D721Med (cell line): ENCODE measurements around the gene AKAP1.
"Not testable (repeated sequence)": the region's sequence is repeated elsewhere in the genome, so short reads cannot be mapped to it uniquely, and the experiment has no call there.

Source experiments
- DNase-seq: peaks from one replicate; pipeline ENCODE4 v3.0.0; 2011; ENCODE audit warnings: low spot score; ENCODE audit not compliant: insufficient read length
- FAIRE-seq: peaks from 2 replicates; lab custom pipeline; 2011; peaks lifted over from hg19 to GRCh38; lab: Jason Lieb, UNC
- TF ChIP-seq, protein P1 (sequence below): IDR thresholded peaks from 2 replicates; pipeline ENCODE4 v1.5.1; 2012; ENCODE audit warnings: mild to moderate bottlenecking, control low read depth; ENCODE audit not compliant: insufficient read depth; ENCODE audit errors: missing control alignments

Gene AKAP1

GRCh38 chr17:57092171-57092570 lies 7.1 kb downstream of the AKAP1 start:
- DNase-seq: no peak
- TF ChIP-seq, protein P1, sequence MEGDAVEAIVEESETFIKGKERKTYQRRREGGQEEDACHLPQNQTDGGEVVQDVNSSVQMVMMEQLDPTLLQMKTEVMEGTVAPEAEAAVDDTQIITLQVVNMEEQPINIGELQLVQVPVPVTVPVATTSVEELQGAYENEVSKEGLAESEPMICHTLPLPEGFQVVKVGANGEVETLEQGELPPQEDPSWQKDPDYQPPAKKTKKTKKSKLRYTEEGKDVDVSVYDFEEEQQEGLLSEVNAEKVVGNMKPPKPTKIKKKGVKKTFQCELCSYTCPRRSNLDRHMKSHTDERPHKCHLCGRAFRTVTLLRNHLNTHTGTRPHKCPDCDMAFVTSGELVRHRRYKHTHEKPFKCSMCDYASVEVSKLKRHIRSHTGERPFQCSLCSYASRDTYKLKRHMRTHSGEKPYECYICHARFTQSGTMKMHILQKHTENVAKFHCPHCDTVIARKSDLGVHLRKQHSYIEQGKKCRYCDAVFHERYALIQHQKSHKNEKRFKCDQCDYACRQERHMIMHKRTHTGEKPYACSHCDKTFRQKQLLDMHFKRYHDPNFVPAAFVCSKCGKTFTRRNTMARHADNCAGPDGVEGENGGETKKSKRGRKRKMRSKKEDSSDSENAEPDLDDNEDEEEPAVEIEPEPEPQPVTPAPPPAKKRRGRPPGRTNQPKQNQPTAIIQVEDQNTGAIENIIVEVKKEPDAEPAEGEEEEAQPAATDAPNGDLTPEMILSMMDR: no peak
- no peak for FAIRE-seq

DNA sequence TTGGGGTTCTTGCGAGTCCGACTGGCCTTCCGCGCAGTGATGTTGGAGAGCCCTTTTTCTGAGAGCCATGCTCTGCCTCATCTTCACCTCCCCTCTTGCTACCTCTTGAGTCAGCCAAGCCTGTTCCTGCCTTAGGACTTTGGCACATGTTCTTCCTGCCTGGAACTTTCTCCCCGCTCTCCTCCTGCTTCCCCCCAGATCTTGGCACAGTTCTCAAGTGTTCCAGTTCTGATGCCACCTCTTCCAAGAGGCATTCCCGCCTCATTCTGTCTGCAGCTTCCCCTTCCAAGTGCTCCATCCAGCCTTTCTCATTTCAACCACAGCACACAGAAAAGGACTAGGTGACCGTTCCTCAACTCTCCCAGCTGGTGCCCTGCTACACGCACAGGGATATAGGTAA lies 7.7 kb downstream of the AKAP1 start:
- no peak for FAIRE-seq
- DNase-seq: no peak
- TF ChIP-seq, protein P1: no peak

GRCh38 chr17:57096472-57097202 lies 11.6 kb downstream of the AKAP1 start:
- TF ChIP-seq, protein P1: no peak
- DNase-seq (no peak), FAIRE-seq (no peak)

DNA sequence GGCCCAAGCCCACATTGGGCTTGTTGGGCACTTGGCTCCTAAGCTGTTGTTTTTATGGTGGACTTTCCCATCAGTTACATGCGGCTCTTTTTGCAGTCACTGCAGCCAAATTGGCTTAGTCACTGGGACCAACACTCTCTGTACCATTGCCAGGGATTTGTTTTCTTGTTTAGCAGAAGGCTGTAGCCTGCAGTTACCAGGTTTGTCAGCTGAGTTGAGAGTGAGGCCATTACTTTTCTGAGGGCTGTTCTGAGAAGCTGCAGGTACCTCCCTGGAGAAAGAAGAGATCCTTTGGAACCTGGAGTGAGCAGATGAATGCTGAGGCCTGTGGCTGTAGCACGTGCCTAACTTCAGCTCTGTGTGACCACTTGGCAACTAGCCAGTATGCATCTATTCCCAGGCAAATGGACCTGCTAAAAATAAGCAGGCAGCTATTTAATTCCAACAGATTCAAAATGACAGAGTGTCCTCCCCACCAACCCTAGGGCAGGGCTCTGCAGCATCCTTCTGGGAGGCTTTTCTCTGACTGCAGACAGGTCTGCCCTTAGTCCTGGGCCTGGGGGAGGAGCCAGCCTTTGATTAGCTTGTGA lies 12.9 kb downstream of the AKAP1 start:
- TF ChIP-seq, protein P1: no peak
- DNase-seq (no peak), FAIRE-seq (no peak)

- DNase-seq (no peak), FAIRE-seq (no peak)
These were observed 14.1 kb downstream of the AKAP1 start for GRCh38 chr17:57099165-57099564.

GRCh38 chr17:57102122-57102521 lies 17.1 kb downstream of the AKAP1 start:
- no peak for DNase-seq
- TF ChIP-seq, protein P1: no peak
- no peak for FAIRE-seq

More at GRCh38 chr17:57099165-57099564, 14.1 kb downstream of the AKAP1 start:
- TF ChIP-seq, protein P1: no peak

- DNase-seq, FAIRE-seq: not testable (repeated sequence)
These were observed 17.6 kb downstream of the AKAP1 start for GRCh38 chr17:57102660-57103059.
